SJCRH30 (cell line): ENCODE data around the gene DOCK7. TPM values are rescaled to one million over a fixed set of nuclear protein-coding genes. Genes with fewer than 3 reads are reported as not detected.
A peak's percentile ranks its signal among the peaks of the same experiment; 100 is the strongest.

ENCODE experiments used
- DNase-seq, 2 experiments: peaks; one replicate each; pipeline ENCODE4 v3.0.0-alpha.2; 2015 to 2020
- H3K27ac ChIP-seq: fragments of 250-450 bp; sonication (Bioruptor Pico); 2 replicates; pipeline ENCODE4 v1.5.1; 2020; ENCODE audit warnings: mild to moderate bottlenecking, moderate library complexity
- H3K27me3 ChIP-seq: fragments of 250-450 bp; sonication (Bioruptor Pico); 2 replicates; pipeline ENCODE4 v1.5.1; 2020; ENCODE audit warnings: mild to moderate bottlenecking, moderate library complexity
- H3K36me3 ChIP-seq: fragments of 250-450 bp; sonication (Bioruptor Pico); 2 replicates; pipeline ENCODE4 v1.5.1; 2020; ENCODE audit warnings: mild to moderate bottlenecking, moderate library complexity
- H3K4me1 ChIP-seq: fragments of 250-450 bp; sonication (Bioruptor Pico); 2 replicates; pipeline ENCODE4 v1.5.1; 2020; ENCODE audit warnings: mild to moderate bottlenecking, moderate library complexity
- H3K4me3 ChIP-seq: fragments of 250-450 bp; sonication (Bioruptor Pico); 2 replicates; pipeline ENCODE4 v1.5.1; 2020; ENCODE audit warnings: mild to moderate bottlenecking, moderate library complexity
- H3K9me3 ChIP-seq: fragments of 250-450 bp; sonication (Bioruptor Pico); replicated peaks from 2 replicates; pipeline ENCODE4 v1.5.1; 2020; ENCODE audit warnings: mild to moderate bottlenecking, moderate library complexity
- total RNA-seq: library from RNA; depleted of rRNA; stranded (reverse); fragments of >200 nt; shearing (Covaris generic); gene quantifications from 2 replicates; pipeline ENCODE4 v1.2.3, GENCODE V29; 2014

Gene DOCK7
- total RNA-seq, 1 experiment from 2014 or later: 72.2 TPM

- Histone ChIP-seq H3K27me3 (no peaks in the 10 kb centered on the region), H3K9me3 (no peaks in the 10 kb centered on the region), H3K4me3 (no peak overlapping the region), H3K4me1 (no peaks in the 10 kb centered on the region), H3K36me3 (peaks cover 94% of the 10 kb centered on the region), H3K27ac (no peak overlapping the region)
- no peak for DNase-seq
Observed at GRCh38 chr1:62448221-62448933, 239.8 kb downstream of the DOCK7 start.

GRCh38 chr1:62444701-62445100 lies 243.5 kb downstream of the DOCK7 start:
- H3K27me3 ChIP-seq: no peaks in the 10 kb centered on the region
- H3K27ac ChIP-seq: no peak overlapping the region
- no peak for DNase-seq
- peaks cover under 1% of the 10 kb centered on the region; the same call in 1 of the 2 replicates for H3K4me1 ChIP-seq
- no peaks in the 10 kb centered on the region for H3K9me3 ChIP-seq
- H3K36me3 ChIP-seq: peaks cover 96% of the 10 kb centered on the region
- no peak overlapping the region for H3K4me3 ChIP-seq

GRCh38 chr1:62439652-62440371 lies 248.4 kb downstream of the DOCK7 start:
- no peak overlapping the region for H3K27ac ChIP-seq
- H3K9me3 ChIP-seq: no peaks in the 10 kb centered on the region
- H3K4me1 ChIP-seq: peaks cover 4% of the 10 kb centered on the region; the same call in 1 of the 2 replicates
- no peak for DNase-seq
- H3K27me3 ChIP-seq: no peaks in the 10 kb centered on the region
- peaks cover 61% of the 10 kb centered on the region for H3K36me3 ChIP-seq
- no peak overlapping the region for H3K4me3 ChIP-seq

GRCh38 chr1:62438163-62438562 lies 250.0 kb downstream of the DOCK7 start:
- H3K4me3 ChIP-seq: peak overlapping the region; percentile 89
- DNase-seq: peak in 1 of 2 experiments; percentile 53
- H3K27ac ChIP-seq: peak overlapping the region; percentile 100
- H3K27me3 ChIP-seq: no peaks in the 10 kb centered on the region
- peaks cover 46% of the 10 kb centered on the region for H3K36me3 ChIP-seq
- H3K4me1 ChIP-seq: peaks cover 8% of the 10 kb centered on the region
- H3K9me3 ChIP-seq: no peaks in the 10 kb centered on the region

GRCh38 chr1:62437273-62437940 lies 250.8 kb downstream of the DOCK7 start:
- DNase-seq: peak; percentile 57 to 63
- Histone ChIP-seq H3K27ac (peak overlapping the region; percentile 100), H3K4me3 (peak overlapping the region; percentile 89), H3K27me3 (no peaks in the 10 kb centered on the region), H3K36me3 (peaks cover 39% of the 10 kb centered on the region), H3K4me1 (peaks cover 9% of the 10 kb centered on the region), H3K9me3 (no peaks in the 10 kb centered on the region)

GRCh38 chr1:62436466-62437272 lies 251.5 kb downstream of the DOCK7 start, which contains the start of gene USP1:
Gene USP1, plus strand, starts transcription at chr1:62437049. Its CDS starts 2,819 bp downstream, at chr1:62439868.
- Histone ChIP-seq H3K36me3 (peaks cover 31% of the 10 kb centered on the region), H3K27ac (peak within 1 kb of the TSS; percentile 100), H3K27me3 (no peaks in the 10 kb centered on the region), H3K4me1 (peaks cover 9% of the 10 kb centered on the region), H3K9me3 (no peaks in the 10 kb centered on the region), H3K4me3 (peak within 1 kb of the TSS; percentile 89)
- peak; percentile 100 for DNase-seq

GRCh38 chr1:62436039-62436465 lies 252.1 kb downstream of the DOCK7 start:
- Histone ChIP-seq H3K27me3 (no peaks in the 10 kb centered on the region), H3K4me3 (peak overlapping the region; percentile 89), H3K9me3 (no peaks in the 10 kb centered on the region), H3K4me1 (peaks cover 9% of the 10 kb centered on the region), H3K27ac (peak overlapping the region; percentile 100), H3K36me3 (peaks cover 25% of the 10 kb centered on the region)
- DNase-seq: no peak

GRCh38 chr1:62435231-62436038 lies 252.8 kb downstream of the DOCK7 start:
- H3K4me1 ChIP-seq: peaks cover 9% of the 10 kb centered on the region
- DNase-seq: no peak
- peaks cover 21% of the 10 kb centered on the region for H3K36me3 ChIP-seq
- H3K27me3 ChIP-seq: no peaks in the 10 kb centered on the region
- peak overlapping the region; percentile 100 for H3K27ac ChIP-seq
- peak overlapping the region; percentile 89 for H3K4me3 ChIP-seq
- H3K9me3 ChIP-seq: no peaks in the 10 kb centered on the region

- H3K27me3 ChIP-seq: no peaks in the 10 kb centered on the region
- DNase-seq: no peak
- no peak overlapping the region for H3K4me3 ChIP-seq
- H3K4me1 ChIP-seq: peaks cover 8% of the 10 kb centered on the region
- peaks cover 13% of the 10 kb centered on the region; the same call in 1 of the 2 replicates for H3K36me3 ChIP-seq
- no peaks in the 10 kb centered on the region for H3K9me3 ChIP-seq
- H3K27ac ChIP-seq: no peak overlapping the region
Observed at GRCh38 chr1:62434618-62435001, 253.6 kb downstream of the DOCK7 start.

GRCh38 chr1:62433861-62434617 lies 254.1 kb downstream of the DOCK7 start:
- no peak for DNase-seq
- Histone ChIP-seq H3K4me1 (peaks cover 5% of the 10 kb centered on the region; the same call in 1 of the 2 replicates), H3K27me3 (no peaks in the 10 kb centered on the region), H3K9me3 (no peaks in the 10 kb centered on the region), H3K4me3 (no peak overlapping the region), H3K27ac (no peak overlapping the region), H3K36me3 (peaks cover 12% of the 10 kb centered on the region; the same call in 1 of the 2 replicates)

GRCh38 chr1:62429581-62429980 lies 258.6 kb downstream of the DOCK7 start:
- H3K9me3 ChIP-seq: no peaks in the 10 kb centered on the region
- no peak overlapping the region for H3K4me3 ChIP-seq
- no peaks in the 10 kb centered on the region for H3K27me3 ChIP-seq
- H3K36me3 ChIP-seq: no peaks in the 10 kb centered on the region
- H3K27ac ChIP-seq: no peak overlapping the region
- peaks cover 9% of the 10 kb centered on the region; the same call in 1 of the 2 replicates for H3K4me1 ChIP-seq
- no peak for DNase-seq

GRCh38 chr1:62428351-62428750 lies 259.8 kb downstream of the DOCK7 start:
- Histone ChIP-seq H3K36me3 (no peaks in the 10 kb centered on the region), H3K4me3 (no peak overlapping the region), H3K4me1 (peaks cover 7% of the 10 kb centered on the region; the same call in 1 of the 2 replicates), H3K9me3 (no peaks in the 10 kb centered on the region), H3K27me3 (no peaks in the 10 kb centered on the region), H3K27ac (no peak overlapping the region)
- DNase-seq: peak; percentile 37 to 46

- Histone ChIP-seq H3K27me3 (no peaks in the 10 kb centered on the region), H3K4me3 (no peak overlapping the region), H3K4me1 (0 out of 2 replicates have a peak, but pooled peaks cover 4% of the 10 kb centered on the region), H3K36me3 (no peaks in the 10 kb centered on the region), H3K9me3 (no peaks in the 10 kb centered on the region), H3K27ac (no peak overlapping the region)
- DNase-seq: no peak
Observed at GRCh38 chr1:62426794-62427193, 261.4 kb downstream of the DOCK7 start.
